Ascending aorta (tissue), 2 donors: Measurements from ENCODE around the gene CARMIL1. TPM values are rescaled to one million over a fixed set of nuclear protein-coding genes. Genes with fewer than 3 reads are reported as not detected.

Experiments used
- DNase-seq, 2 donors: peaks; one replicate each; pipeline ENCODE4 v3.0.0-alpha.2; 2019; ENCODE audit warnings: low spot score in 2 of 2
- H3K27ac ChIP-seq, 2 donors: fragments of 200-600 bp; sonication (generic); one replicate each; pipeline ENCODE4 v1.5.1; 2016 to 2017; ENCODE audit warnings: mild to moderate bottlenecking in 1 of 2
- H3K27me3 ChIP-seq: fragments of 200-600 bp; sonication (generic); one replicate; pipeline ENCODE4 v1.5.1; 2017
- H3K36me3 ChIP-seq, 2 donors: fragments of 200-600 bp; sonication (generic); one replicate each; pipeline ENCODE4 v1.5.1; 2016
- H3K4me1 ChIP-seq, 2 donors: fragments of 200-600 bp; sonication (generic); one replicate each; pipeline ENCODE4 v1.5.1; 2016 to 2017; ENCODE audit warnings: mild to moderate bottlenecking in 1 of 2
- H3K4me3 ChIP-seq, 2 donors: fragments of 200-600 bp; sonication (generic); one replicate each; pipeline ENCODE4 v1.5.1; 2016 to 2017; ENCODE audit warnings: mild to moderate bottlenecking in 1 of 2
- H3K9me3 ChIP-seq, 2 donors: fragments of 200-600 bp; sonication (generic); one replicate each; pipeline ENCODE4 v1.5.1; 2016
- intact Hi-C: fragments of 100-400 bp; cut with DNase I; formaldehyde crosslinking; loops from one replicate; pipeline ENCODE4 v1.15.1; 2023
- total RNA-seq: library from RNA; depleted of rRNA; stranded (reverse); fragments of >200 nt; gene quantifications from one replicate; pipeline ENCODE4 v1.1.0, GENCODE V29; 2016
- TF ChIP-seq, protein P1 (sequence below), 3 experiments: fragments of 200-600 bp in 2 of 3; fragments of 450-650 bp in 1 of 3; sonication (generic) in 2 of 3; IDR thresholded peaks; one replicate each; pipeline ENCODE4 v1.5.1; 2016 to 2019; ENCODE audit warnings: antibody characterized with exemption in 3 of 3, mild to moderate bottlenecking in 1 of 3, moderate library complexity in 1 of 3

The CARMIL1 gene
- total RNA-seq, 1 donor from 2014 or later, result 16.1 TPM

DNA sequence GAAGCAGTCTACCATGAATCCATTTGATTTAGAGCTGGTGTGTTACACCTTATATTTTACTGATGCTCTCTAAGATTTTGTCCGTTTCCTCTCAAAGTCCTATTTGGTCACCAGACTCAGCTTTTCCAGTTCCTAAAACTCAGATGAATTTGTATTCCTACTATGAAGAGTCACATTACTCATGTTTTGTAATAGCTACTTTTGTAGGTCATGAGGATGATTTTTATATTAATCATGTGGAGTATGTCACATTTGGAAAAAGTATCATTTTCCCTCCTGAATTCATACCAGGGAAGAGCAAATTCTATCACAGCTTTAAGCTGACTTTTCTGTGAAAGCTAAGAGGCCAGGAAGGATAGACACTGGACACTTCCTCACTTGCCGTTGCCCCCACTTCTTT lies 232.2 kb downstream of the CARMIL1 start:
- Histone ChIP-seq H3K4me1 (no peaks in the 10 kb centered on the region), H3K4me3 (no peak overlapping the region), H3K36me3 (peaks cover 11 to 19% of the 10 kb centered on the region in 2 donors), H3K27me3 (no peaks in the 10 kb centered on the region), H3K27ac (no peak overlapping the region), H3K9me3 (no peaks in the 10 kb centered on the region)
- TF ChIP-seq, protein P1, sequence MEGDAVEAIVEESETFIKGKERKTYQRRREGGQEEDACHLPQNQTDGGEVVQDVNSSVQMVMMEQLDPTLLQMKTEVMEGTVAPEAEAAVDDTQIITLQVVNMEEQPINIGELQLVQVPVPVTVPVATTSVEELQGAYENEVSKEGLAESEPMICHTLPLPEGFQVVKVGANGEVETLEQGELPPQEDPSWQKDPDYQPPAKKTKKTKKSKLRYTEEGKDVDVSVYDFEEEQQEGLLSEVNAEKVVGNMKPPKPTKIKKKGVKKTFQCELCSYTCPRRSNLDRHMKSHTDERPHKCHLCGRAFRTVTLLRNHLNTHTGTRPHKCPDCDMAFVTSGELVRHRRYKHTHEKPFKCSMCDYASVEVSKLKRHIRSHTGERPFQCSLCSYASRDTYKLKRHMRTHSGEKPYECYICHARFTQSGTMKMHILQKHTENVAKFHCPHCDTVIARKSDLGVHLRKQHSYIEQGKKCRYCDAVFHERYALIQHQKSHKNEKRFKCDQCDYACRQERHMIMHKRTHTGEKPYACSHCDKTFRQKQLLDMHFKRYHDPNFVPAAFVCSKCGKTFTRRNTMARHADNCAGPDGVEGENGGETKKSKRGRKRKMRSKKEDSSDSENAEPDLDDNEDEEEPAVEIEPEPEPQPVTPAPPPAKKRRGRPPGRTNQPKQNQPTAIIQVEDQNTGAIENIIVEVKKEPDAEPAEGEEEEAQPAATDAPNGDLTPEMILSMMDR (IDR thresholded peaks at IDR 0.05), result no peak
- no peak for DNase-seq
- intact Hi-C loops, result no loop called here

DNA sequence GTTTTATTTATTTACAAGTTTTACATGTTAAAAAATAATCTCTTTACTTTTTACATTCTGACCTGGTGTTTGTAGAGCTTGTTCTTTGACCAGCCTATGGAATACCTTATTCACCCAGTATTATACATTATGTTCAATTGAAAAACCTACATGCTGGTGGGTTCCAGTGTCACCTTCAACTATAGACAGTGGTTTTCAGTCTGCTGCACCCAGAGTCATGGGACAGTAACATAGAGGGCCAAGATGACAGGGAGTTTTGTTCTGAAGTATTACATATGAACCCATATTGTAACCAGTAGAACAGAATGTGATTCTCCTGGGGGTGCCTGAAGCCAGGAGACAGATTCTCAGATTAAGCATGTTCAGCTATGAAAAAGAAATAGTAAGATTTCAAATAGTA lies 233.4 kb downstream of the CARMIL1 start:
- H3K36me3 ChIP-seq, result peaks cover 18 to 30% of the 10 kb centered on the region in 2 donors
- no peak overlapping the region for H3K27ac ChIP-seq
- H3K27me3 ChIP-seq, result no peaks in the 10 kb centered on the region
- no peak for DNase-seq
- TF ChIP-seq, protein P1 (IDR thresholded peaks at IDR 0.05), result no peak
- H3K4me1 ChIP-seq, result no peaks in the 10 kb centered on the region
- intact Hi-C loops, result no loop called here
- no peak overlapping the region for H3K4me3 ChIP-seq
- H3K9me3 ChIP-seq, result no peaks in the 10 kb centered on the region

DNA sequence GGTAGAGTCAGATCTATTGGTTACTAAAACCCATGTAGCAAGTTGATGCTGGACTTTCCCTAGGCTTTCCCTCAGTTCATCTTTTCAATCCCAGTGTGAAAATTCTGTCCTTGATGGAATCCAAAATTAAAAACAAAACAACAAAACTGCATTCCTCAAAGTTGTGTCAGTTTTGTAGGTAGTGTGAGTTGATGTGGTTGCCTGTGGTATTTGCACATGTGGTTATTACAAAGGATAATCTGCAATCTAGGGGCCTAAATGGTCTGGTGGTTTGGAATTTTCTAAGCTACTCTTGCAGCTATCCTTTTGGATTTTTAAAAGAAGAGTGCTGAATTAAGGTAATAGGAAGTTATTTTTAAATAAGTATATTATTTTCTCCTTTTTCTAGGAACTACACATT lies 240.7 kb downstream of the CARMIL1 start:
- no peak for DNase-seq
- no peak overlapping the region for H3K27ac ChIP-seq
- H3K27me3 ChIP-seq, result no peaks in the 10 kb centered on the region
- TF ChIP-seq, protein P1 (IDR thresholded peaks at IDR 0.05), result no peak
- intact Hi-C loops, result no loop called here
- no peaks in the 10 kb centered on the region for H3K4me1 ChIP-seq
- H3K4me3 ChIP-seq, result no peak overlapping the region
- H3K36me3 ChIP-seq, result peaks cover 33 to 82% of the 10 kb centered on the region in 2 donors
- no peaks in the 10 kb centered on the region for H3K9me3 ChIP-seq

DNA sequence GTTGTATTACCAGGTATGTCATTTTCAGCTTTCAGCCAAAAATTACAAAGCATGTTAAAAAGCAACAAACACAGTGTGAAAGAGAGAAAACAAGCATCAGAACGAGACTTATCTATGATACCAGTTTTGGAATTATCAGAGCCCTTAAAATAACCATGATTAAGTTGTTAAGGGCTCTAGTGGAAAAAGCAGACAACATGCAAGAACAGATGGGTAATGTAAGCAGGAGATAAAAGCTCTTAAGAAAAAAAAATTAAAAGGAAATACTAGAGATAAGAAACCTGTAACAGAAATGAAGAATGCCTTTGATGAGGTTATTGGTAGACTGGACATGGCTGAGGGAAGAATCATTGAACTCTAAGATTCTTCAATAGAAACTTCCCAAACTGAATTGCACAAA lies 245.4 kb downstream of the CARMIL1 start:
- no peaks in the 10 kb centered on the region for H3K9me3 ChIP-seq
- intact Hi-C loops, result no loop called here
- TF ChIP-seq, protein P1 (IDR thresholded peaks at IDR 0.05), result no peak
- H3K27me3 ChIP-seq, result no peaks in the 10 kb centered on the region
- H3K4me3 ChIP-seq, result no peak overlapping the region
- peaks cover 18 to 74% of the 10 kb centered on the region in 2 donors for H3K36me3 ChIP-seq
- H3K27ac ChIP-seq, result no peak overlapping the region
- no peak for DNase-seq
- no peaks in the 10 kb centered on the region for H3K4me1 ChIP-seq

DNA sequence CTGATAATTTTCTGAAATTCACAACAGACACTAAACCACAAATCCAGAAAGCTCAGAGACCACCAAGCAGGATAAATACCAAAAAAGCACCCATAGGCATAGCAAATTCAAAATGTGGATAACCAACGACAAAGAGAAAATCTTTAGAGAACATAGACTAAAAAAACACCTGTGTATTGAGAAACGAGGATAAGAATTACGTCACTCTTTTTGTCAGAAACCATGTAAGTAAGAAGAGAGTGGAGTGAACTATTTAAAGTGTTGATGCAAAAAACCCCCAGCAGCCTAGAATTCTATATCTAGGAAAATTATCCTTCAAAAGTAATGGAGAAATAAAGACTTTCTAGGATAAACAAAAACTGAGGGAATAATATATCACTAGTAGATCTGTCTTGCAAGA lies 245.9 kb downstream of the CARMIL1 start:
- TF ChIP-seq, protein P1 (IDR thresholded peaks at IDR 0.05), result no peak
- no peak overlapping the region for H3K4me3 ChIP-seq
- intact Hi-C loops, result no loop called here
- peaks cover 18 to 69% of the 10 kb centered on the region in 2 donors for H3K36me3 ChIP-seq
- no peak overlapping the region for H3K27ac ChIP-seq
- no peaks in the 10 kb centered on the region for H3K4me1 ChIP-seq
- H3K27me3 ChIP-seq, result no peaks in the 10 kb centered on the region
- H3K9me3 ChIP-seq, result no peaks in the 10 kb centered on the region
- DNase-seq, result no peak
